ENCODE measurements around the gene CNOT9. TPM values are rescaled to one million over a fixed set of nuclear protein-coding genes. Genes with fewer than 3 reads are reported as not detected.
A peak's percentile ranks its signal among the peaks of the same experiment; 100 is the strongest.

Gene CNOT9
- total RNA-seq, 1 experiment from 2014 or later: 89.5 TPM

DNA sequence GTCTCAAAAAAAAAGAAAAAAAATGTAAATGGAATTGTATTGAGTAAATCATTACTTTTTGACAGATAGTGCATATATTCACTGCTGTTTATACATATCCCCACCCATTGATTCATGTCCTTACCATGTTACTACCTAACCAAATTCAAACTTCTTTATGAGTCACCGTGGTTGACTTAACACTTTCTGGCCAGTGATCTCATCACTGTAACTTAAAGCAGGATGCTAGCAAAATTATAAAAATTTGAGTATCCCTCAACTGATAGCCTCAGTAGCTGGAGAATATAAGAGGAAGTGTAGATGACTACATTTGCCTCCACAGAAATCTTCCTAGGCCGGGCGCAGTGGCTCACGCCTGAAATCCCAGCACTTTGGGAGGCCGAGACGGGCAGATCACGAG lies 13.4 kb downstream of the CNOT9 start:
- H3K27me3 ChIP-seq (replicated peaks; ENCODE audit: insufficient read depth, low read depth, low read length, poor library complexity): no peaks in the 10 kb centered on the region
- CTCF ChIA-PET: no interaction called here
- POLR2A ChIA-PET (ENCODE audit: low non-redundant PET): no interaction called here
- DNase-seq (ENCODE audit: low spot score): no peak
- H3K4me1 ChIP-seq (ENCODE audit: insufficient read depth, low read length, poor library complexity, severe bottlenecking): no peaks in the 10 kb centered on the region
- no peak overlapping the region for H3K27ac ChIP-seq (ENCODE audit: low read depth, low read length, poor library complexity, severe bottlenecking)
- intact Hi-C loops (cut with micrococcal nuclease; ENCODE audit: unreplicated experiment): no loop called here
- TF ChIP-seq, protein P1, sequence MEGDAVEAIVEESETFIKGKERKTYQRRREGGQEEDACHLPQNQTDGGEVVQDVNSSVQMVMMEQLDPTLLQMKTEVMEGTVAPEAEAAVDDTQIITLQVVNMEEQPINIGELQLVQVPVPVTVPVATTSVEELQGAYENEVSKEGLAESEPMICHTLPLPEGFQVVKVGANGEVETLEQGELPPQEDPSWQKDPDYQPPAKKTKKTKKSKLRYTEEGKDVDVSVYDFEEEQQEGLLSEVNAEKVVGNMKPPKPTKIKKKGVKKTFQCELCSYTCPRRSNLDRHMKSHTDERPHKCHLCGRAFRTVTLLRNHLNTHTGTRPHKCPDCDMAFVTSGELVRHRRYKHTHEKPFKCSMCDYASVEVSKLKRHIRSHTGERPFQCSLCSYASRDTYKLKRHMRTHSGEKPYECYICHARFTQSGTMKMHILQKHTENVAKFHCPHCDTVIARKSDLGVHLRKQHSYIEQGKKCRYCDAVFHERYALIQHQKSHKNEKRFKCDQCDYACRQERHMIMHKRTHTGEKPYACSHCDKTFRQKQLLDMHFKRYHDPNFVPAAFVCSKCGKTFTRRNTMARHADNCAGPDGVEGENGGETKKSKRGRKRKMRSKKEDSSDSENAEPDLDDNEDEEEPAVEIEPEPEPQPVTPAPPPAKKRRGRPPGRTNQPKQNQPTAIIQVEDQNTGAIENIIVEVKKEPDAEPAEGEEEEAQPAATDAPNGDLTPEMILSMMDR (conservative IDR thresholded peaks at IDR 0.05; ENCODE audit: low read depth, low read length): no peak
- TF ChIP-seq EZH2 (IDR thresholded peaks at IDR 0.05; ENCODE audit: borderline replicate concordance, low read depth, low read length, poor library complexity, severe bottlenecking): no peak
- peaks cover 52% of the 10 kb centered on the region for H3K36me3 ChIP-seq (ENCODE audit: insufficient read depth, low read length, poor library complexity, severe bottlenecking)
- no peaks in the 10 kb centered on the region for H3K9me3 ChIP-seq (ENCODE audit: low read depth, low read length, poor library complexity, severe bottlenecking)
- H3K4me3 ChIP-seq (ENCODE audit: low read depth, low read length, poor library complexity, severe bottlenecking): no peak overlapping the region
- no TSS peak for BruUV-seq (replicated peaks)

DNA sequence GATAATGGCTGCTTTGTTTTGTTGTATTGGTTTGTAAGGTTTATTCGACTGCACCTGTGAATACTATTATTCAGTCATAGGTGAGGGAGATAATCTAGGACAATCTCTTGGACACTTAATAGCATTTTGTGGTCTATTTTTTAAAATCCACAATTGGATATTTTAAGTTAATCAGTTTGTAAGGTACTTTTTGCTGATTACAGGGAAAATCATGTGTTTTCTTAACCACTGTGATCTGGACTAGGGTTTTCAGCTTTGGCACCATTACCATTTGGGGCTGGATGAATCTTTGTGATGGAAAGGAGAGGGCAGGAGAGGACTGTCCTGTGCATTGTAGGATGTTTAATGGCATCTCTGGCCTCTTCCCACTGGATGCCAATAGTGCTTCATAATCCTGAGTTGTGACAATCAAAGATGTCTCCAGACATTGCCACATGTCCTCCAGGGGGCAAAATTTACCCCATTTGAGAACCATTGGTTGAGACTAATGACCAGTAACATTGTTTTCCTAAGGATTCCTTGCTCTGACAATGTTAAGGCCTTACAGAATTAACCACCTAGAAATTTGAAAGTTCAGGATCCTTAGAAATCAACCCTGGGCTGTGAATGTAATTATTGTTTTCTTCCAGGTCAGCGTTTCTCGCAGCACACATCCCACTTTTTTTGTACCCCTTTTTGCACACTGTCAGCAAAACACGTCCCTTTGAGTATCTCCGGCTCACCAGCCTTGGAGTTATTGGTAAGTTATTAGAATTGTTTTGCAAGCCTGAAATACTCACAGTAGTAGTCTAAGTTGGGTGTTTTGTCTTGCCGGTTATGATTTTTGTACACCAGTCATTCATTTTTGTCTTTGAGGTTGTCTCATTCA lies 15.6 kb downstream of the CNOT9 start:
- DNase-seq (ENCODE audit: low spot score): no peak
- H3K36me3 ChIP-seq (ENCODE audit: insufficient read depth, low read length, poor library complexity, severe bottlenecking): peaks cover 74% of the 10 kb centered on the region
- POLR2A ChIA-PET (ENCODE audit: low non-redundant PET): no interaction called here
- no peaks in the 10 kb centered on the region for H3K27me3 ChIP-seq (replicated peaks; ENCODE audit: insufficient read depth, low read depth, low read length, poor library complexity)
- H3K27ac ChIP-seq (ENCODE audit: low read depth, low read length, poor library complexity, severe bottlenecking): no peak overlapping the region
- intact Hi-C loops (cut with micrococcal nuclease; ENCODE audit: unreplicated experiment): no loop called here
- H3K9me3 ChIP-seq (ENCODE audit: low read depth, low read length, poor library complexity, severe bottlenecking): no peaks in the 10 kb centered on the region
- CTCF ChIA-PET: no interaction called here
- TF ChIP-seq, protein P1 (conservative IDR thresholded peaks at IDR 0.05; ENCODE audit: low read depth, low read length): peak; percentile 19; the same call in 1 of the 2 replicates
- no peak for TF ChIP-seq EZH2 (IDR thresholded peaks at IDR 0.05; ENCODE audit: borderline replicate concordance, low read depth, low read length, poor library complexity, severe bottlenecking)
- H3K4me3 ChIP-seq (ENCODE audit: low read depth, low read length, poor library complexity, severe bottlenecking): no peak overlapping the region
- no TSS peak for BruUV-seq (replicated peaks)
- no peaks in the 10 kb centered on the region for H3K4me1 ChIP-seq (ENCODE audit: insufficient read depth, low read length, poor library complexity, severe bottlenecking)

DNA sequence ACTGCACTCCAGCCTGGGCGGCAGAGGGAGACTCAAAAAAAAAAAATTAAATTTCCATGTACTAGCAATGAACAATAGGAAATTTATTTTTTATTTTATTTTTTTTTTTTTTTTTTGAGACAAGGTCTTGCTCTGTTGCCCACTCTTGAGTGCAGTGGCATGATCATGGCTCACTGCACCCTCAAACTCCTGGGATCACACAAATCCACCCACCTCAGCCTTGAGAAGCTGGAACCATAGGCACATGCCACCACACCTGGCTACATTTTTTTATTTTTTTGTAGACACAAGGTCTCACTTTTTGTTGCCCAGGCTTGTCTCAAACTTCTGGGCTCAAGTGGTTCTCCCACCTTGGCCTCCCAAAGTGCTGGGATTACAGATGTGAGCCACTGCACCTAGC lies 16.9 kb downstream of the CNOT9 start:
- BruUV-seq (replicated peaks): no TSS peak
- no peak overlapping the region for H3K27ac ChIP-seq (ENCODE audit: low read depth, low read length, poor library complexity, severe bottlenecking)
- DNase-seq (ENCODE audit: low spot score): no peak
- TF ChIP-seq EZH2 (IDR thresholded peaks at IDR 0.05; ENCODE audit: borderline replicate concordance, low read depth, low read length, poor library complexity, severe bottlenecking): no peak
- TF ChIP-seq, protein P1 (conservative IDR thresholded peaks at IDR 0.05; ENCODE audit: low read depth, low read length): no peak
- no peaks in the 10 kb centered on the region for H3K9me3 ChIP-seq (ENCODE audit: low read depth, low read length, poor library complexity, severe bottlenecking)
- intact Hi-C loops (cut with micrococcal nuclease; ENCODE audit: unreplicated experiment): no loop called here
- POLR2A ChIA-PET (ENCODE audit: low non-redundant PET): no interaction called here
- H3K36me3 ChIP-seq (ENCODE audit: insufficient read depth, low read length, poor library complexity, severe bottlenecking): peaks cover 83% of the 10 kb centered on the region
- CTCF ChIA-PET: no interaction called here
- H3K4me3 ChIP-seq (ENCODE audit: low read depth, low read length, poor library complexity, severe bottlenecking): no peak overlapping the region
- no peaks in the 10 kb centered on the region for H3K4me1 ChIP-seq (ENCODE audit: insufficient read depth, low read length, poor library complexity, severe bottlenecking)
- no peaks in the 10 kb centered on the region for H3K27me3 ChIP-seq (replicated peaks; ENCODE audit: insufficient read depth, low read depth, low read length, poor library complexity)

Measured in A673 (cell line).